C4-2B (cell line): ENCODE measurements around the gene CRK.

Experiments
- H3K27ac ChIP-seq: fragments of 450-650 bp; 2 replicates; pipeline ENCODE4 v1.5.1; 2017
- CTCF ChIP-seq: fragments of 450-650 bp; conservative IDR thresholded peaks from 2 replicates; pipeline ENCODE4 v1.5.1; 2017; ENCODE audit warnings: mild to moderate bottlenecking
- ZFX ChIP-seq: fragments of 450-650 bp; IDR thresholded peaks from 2 replicates; pipeline ENCODE4 v1.6.1; 2017

Gene CRK

DNA sequence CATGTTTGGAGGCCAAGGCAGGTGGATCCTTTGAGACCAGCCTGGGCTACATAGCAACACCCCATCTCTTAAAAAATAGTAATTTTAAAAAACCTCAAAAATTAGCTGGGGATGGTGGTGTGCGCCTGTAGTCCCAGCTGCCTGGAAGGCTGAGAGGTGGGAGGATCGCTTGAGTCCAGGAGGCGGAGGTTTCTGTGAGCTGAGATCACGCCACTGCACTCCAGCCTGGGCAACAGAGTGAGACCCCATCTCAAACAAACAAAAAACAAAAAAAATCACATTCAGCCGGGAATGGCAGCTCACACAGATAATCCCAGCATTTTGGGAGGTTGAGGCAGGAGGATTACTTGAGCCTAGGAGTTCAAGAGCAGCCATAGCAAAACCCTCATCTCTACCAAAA lies 39.6 kb downstream of the CRK start:
- H3K27ac ChIP-seq, result no peak overlapping the region
- TF ChIP-seq ZFX, result no peak
- TF ChIP-seq CTCF, result no peak

GRCh38 chr17:1414634-1415033 lies 41.4 kb downstream of the CRK start:
- TF ChIP-seq CTCF, result no peak
- TF ChIP-seq ZFX, result no peak
- H3K27ac ChIP-seq, result no peak overlapping the region

DNA sequence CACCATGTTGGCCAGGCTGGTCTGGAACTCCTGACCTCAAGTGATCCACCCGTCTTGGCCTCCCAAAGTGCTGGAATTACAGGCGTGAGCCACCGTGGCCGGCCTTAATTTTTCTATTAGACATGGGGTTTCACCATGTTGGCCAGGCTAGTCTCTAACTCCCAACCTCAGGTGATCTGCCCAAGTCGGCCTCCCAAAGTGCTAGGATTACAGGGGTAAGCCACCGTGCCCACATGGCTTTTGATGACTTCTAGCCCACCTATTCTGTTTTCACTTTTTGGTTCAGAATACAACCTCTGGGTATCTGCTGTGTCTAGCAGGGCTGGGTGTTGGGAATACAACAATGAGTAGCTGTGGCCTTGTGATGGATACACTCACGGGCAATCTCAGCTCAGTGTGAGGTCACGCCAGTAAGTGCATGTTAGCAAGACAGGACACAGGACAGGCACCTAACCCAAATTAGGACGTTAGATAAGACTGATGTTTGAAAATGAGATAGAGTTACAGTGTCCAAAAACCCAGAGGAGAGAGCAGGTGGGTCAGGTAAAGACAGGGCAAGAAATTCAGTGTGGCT lies 41.9 kb downstream of the CRK start:
- H3K27ac ChIP-seq, result peak overlapping the region; percentile 16

DNA sequence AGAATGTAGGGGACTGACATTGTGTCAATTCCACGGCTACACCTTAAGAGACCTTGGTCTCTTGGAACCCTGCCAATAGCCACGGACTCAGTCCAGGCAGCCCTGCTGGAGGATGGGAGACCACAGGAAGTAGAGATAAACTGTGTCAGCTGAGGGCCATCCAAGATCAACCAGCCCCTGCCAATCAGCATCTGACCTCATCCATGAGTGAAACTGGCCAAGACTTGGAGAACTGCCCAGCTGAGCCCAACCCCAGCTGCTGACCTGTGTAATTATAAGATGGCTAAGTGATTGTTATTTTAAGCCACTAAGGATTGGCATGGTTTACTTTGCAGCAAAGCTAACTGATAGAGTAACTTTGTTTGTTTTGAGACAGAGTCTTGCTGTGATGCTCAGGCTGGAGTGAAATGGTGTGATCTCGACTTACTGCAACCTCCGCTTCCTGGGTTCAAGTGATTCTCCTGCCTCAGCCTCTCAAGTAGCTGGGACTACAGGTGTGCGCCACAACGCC lies 42.7 kb downstream of the CRK start:
- TF ChIP-seq ZFX, result no peak
- TF ChIP-seq CTCF, result no peak
- H3K27ac ChIP-seq, result peak overlapping the region; percentile 16

More for the DNA sequence above, 41.9 kb downstream of the CRK start:
- TF ChIP-seq ZFX, result no peak
- TF ChIP-seq CTCF, result no peak

GRCh38 chr17:1412185-1413110 lies 43.6 kb downstream of the CRK start:
- TF ChIP-seq ZFX (no peak), CTCF (no peak)
- no peak overlapping the region for H3K27ac ChIP-seq

GRCh38 chr17:1402262-1402586 lies 53.8 kb downstream of the CRK start:
- TF ChIP-seq CTCF, result no peak
- no peak for TF ChIP-seq ZFX

More at GRCh38 chr17:1402262-1402586, 53.8 kb downstream of the CRK start:
- H3K27ac ChIP-seq, result no peak overlapping the region
